Daoy (cell line): ENCODE results near the gene XCR1. TPM values are rescaled to one million over a fixed set of nuclear protein-coding genes. Genes with fewer than 3 reads are reported as not detected.
"Not testable (repeated sequence)": the region's sequence is repeated elsewhere in the genome, so short reads cannot be mapped to it uniquely, and the experiment has no call there.

Experiments used
- DNase-seq: peaks from one replicate; pipeline ENCODE4 v3.0.0-alpha.2; 2015; ENCODE audit warnings: low read depth
- total RNA-seq: library from RNA; depleted of rRNA; stranded (reverse); fragments of >200 nt; shearing (Covaris generic); gene quantifications from 2 replicates; pipeline ENCODE4 v1.2.3, GENCODE V29; 2014

The XCR1 gene
- total RNA-seq, 1 experiment from 2014 or later, result not detected

- not testable (repeated sequence) for DNase-seq
Measured at GRCh38 chr3:46046231-46046630, 18.9 kb upstream of the XCR1 start.

GRCh38 chr3:46038916-46039315 is 11.6 kb upstream of the XCR1 start:
- no peak for DNase-seq

GRCh38 chr3:46038071-46038470 is 10.8 kb upstream of the XCR1 start:
- not testable (repeated sequence) for DNase-seq

GRCh38 chr3:46036191-46036590 is 8.9 kb upstream of the XCR1 start:
- no peak for DNase-seq

GRCh38 chr3:46031747-46032146 is 4.5 kb upstream of the XCR1 start:
- DNase-seq, result no peak

GRCh38 chr3:46031269-46031668 is 4.0 kb upstream of the XCR1 start:
- no peak for DNase-seq

- no peak for DNase-seq
Measured at GRCh38 chr3:46030626-46031025, 3.3 kb upstream of the XCR1 start.

- no peak for DNase-seq
Measured at GRCh38 chr3:46029953-46030543, 2.8 kb upstream of the XCR1 start.

GRCh38 chr3:46027736-46028397 is 584 bp upstream of the XCR1 start:
- no peak for DNase-seq

GRCh38 chr3:46025139-46025538 is 2.1 kb downstream of the XCR1 start:
- no peak for DNase-seq

- no peak for DNase-seq
Measured at GRCh38 chr3:46024131-46024530, 3.2 kb downstream of the XCR1 start.

- DNase-seq, result no peak
Measured at GRCh38 chr3:46022909-46023785, 4.1 kb downstream of the XCR1 start.

- no peak for DNase-seq
Measured at GRCh38 chr3:46021516-46021915, 5.8 kb downstream of the XCR1 start.

- no peak for DNase-seq
Measured at GRCh38 chr3:46020766-46021510, 6.3 kb downstream of the XCR1 start.

- DNase-seq, result no peak
Measured at GRCh38 chr3:46019707-46020106, 7.6 kb downstream of the XCR1 start.

- DNase-seq, result no peak
Measured at GRCh38 chr3:46017720-46018119, 9.6 kb downstream of the XCR1 start.

- DNase-seq, result no peak
Measured at GRCh38 chr3:46013316-46014094, 13.8 kb downstream of the XCR1 start.

- DNase-seq, result no peak
Measured at GRCh38 chr3:46012246-46012645, 15.0 kb downstream of the XCR1 start.

- no peak for DNase-seq
Measured at GRCh38 chr3:46010519-46011113, 16.7 kb downstream of the XCR1 start.

- DNase-seq, result no peak
Measured at GRCh38 chr3:46008058-46008457, 19.2 kb downstream of the XCR1 start.

GRCh38 chr3:46007280-46007679 is 20.0 kb downstream of the XCR1 start:
- DNase-seq, result no peak
